Stimulated activated CD8-positive, alpha-beta memory T cell treated with anti-CD3 and anti-CD28 coated beads, Interleukin-4, amount 100 ng/mL, for 1 hour (primary cell): Measurements from ENCODE around the gene MCF2L2.

ENCODE experiments used
- DNase-seq, 2 donors: peaks; one replicate each; pipeline ENCODE4 v3.0.0-alpha.2; 2020; ENCODE audit warnings: low read depth in 2 of 2, low spot score in 1 of 2

MCF2L2 gene

DNA sequence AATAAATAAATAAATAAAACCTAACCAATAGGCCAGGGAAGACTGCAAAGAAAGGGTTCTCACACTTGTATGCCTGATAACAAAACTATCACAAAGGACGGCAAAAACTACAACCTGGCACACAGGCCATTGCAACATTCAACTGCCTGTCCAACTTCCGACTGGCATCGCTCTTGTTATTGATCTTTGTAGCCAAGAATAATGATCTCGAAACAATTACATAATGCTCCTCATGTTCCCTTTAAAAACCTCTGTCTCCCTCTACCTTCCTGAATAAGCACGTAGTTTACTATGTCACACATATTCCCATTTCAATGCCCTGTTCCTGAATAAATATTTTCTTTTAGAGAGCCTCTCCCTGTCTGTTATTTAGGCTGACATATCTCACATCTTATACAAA, 101.1 kb downstream of the MCF2L2 start:
- no peak for DNase-seq

DNA sequence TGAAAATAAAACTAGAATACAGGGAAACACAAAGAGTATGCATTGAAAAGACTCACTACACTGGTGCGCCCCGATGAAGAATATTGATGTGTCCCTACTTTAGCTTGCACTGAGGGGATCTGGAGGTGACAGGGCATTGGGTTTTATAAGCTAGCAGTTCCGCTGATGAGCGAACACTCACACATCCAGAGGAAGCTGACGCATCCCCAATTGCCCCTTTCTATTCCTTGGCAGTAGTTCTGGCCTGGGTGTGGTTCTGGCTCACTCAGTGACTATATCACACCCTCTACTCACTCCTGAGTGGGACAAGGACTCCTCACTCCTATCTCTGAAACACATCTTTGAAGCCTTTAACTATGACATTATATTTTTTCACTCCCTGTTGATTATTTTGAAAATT, 104.3 kb downstream of the MCF2L2 start:
- no peak for DNase-seq

DNA sequence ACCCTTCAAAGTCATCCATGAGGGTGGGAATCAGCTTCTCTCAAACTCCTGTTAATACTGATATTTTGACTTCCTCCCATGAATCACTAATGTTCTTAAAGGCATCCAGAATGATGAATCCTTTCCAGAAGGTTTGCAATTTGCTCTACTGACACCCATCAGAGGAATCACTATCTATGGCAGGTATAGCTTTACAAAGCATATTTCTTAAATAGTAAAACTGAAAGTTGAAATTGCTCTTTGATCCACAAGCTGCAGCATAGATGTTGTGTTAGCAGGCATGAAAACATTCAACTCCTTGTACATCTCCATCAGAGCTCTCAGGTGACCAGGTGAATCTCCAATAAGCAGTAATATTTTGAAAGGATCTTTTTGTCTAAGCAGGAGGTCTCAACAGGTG, 109.0 kb downstream of the MCF2L2 start:
- DNase-seq, result no peak

DNA sequence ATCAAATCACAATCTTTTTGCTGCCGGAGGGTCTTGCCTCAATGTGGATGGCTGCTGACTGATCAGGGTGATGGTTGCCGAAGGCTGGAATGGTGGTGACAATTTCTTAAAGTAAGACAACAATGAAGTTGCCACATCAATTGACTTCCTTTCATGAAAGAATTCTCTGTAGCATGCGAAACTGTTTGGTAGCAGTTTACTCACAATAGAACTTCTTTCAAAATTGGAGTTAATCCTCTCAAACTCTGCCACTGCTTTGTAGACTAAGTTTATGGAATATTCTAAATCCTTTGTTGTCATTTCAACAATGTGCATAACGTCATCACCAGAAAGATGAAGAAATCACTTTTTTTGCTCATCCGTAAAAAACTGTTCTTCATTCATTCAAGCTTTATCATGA, 109.5 kb downstream of the MCF2L2 start:
- no peak for DNase-seq

DNA sequence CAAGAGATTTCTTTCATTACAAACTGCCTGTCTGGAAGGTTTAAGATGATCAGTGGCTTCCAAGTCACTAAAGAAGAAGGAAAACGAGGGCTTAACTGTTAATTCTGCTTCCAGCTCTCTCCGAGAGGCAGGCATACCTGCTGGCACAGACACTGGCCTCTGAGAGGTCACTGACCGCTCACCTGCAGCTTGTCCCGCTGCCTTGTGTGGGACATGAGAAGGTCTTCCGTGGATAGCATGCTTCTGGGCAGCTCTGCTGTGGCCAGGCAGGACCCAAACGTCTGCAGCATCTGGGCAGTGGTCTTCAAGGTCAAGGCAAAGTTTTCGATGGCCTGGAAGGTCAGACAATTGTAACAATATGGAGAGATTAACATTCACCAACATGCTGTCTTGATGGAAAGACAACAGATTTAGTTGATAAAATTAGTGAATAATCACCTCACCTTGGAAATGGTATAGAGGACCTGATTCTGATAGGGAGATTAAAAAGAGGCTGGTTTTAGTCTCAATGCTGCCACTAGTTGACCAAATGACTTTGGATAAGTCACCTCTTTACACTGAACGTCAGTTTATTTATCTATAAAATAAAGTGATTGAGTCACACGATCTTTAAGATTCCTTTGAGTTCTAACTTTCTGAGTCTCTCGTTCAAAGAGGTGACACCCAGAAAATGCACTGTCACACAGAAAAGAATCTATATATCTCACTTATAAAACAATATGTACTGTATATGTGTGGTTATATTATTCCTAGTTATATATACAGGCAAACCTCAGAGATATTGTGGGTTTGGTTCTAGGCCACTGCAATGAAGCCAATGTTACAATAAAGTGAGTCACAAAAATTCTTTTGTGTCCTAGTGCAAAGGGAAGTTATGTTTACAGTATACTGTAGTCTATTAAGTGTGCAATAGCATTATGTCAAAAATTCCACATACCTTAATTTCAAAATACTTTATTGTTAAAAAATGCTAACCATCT, 110.2 kb downstream of the MCF2L2 start:
- DNase-seq, result no peak

DNA sequence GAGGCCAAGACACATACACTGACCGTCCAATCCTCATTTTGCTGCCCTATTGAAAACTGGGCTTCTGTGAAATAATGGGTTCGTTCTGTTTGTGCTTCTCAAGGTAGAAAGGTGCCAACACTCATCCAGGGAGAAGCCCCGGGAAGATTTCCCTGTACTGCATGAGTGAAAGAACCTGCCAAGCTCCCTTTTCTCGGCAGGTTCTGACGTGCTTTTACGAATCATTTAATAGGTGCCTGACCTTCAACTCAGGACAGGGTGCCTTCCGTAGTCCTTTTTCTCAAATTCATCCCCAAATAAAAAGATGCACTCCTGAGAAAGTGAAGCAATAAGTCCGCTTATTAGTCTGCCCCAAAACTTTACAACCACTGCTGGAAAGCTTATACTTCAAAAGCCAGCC, 111.1 kb downstream of the MCF2L2 start:
- no peak for DNase-seq

DNA sequence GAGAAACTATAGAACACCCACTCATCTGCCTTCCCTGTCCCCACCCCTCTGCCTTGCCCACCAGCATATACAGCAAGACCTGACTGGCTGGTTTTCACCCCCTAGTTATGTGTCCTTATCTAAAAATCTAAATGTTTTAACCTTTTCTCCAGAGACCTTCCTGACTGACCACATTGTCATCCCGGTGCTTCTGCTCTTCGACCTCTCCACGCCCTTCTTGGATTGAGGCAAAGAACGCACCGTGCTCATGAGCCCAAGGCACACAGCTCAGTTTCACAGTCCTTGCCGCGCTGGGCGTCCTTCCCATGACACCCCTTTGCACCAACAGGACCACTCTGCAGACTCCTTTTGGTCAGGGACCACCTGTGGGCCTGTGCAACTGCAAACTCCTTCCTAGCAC, 112.7 kb downstream of the MCF2L2 start:
- no peak for DNase-seq

DNA sequence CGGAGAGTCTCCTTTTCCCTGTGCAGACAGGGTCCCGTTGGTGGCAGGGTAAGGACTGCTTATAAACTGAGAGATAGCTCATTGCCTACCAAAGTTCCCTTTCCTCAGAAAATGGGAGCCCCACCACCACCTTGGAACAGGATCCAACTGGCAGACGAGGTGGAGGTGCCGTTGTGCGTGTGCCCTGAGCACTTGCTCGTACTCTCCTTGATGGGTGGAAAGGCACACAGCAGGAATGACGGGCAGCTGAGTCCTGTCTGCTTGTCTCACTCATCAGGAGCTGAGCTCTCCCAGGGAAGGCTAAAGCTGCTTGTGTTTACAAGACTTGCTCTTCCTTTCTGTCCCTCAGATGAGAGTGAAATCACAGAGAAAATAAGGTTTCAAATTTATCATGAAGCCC, 114.7 kb downstream of the MCF2L2 start:
- DNase-seq, result no peak

DNA sequence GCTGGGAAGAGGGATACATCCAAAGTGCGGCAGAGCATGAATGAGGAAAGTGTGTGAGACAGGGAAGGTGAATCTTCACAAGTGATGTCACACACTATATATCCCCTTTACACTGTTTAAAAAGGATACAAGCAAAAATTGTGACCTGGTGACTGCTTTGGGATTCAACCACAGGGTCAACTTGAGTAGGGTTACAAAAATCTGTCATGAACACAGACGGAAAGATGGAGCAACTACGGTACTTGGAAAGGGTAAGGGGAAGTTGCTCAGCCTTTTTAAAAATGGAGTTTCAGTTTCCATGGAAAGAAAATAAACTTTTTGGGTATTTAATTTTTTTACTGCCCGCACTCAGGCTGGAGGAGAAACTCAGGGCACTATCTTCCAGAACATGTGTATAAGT, 115.1 kb downstream of the MCF2L2 start:
- DNase-seq, result no peak

DNA sequence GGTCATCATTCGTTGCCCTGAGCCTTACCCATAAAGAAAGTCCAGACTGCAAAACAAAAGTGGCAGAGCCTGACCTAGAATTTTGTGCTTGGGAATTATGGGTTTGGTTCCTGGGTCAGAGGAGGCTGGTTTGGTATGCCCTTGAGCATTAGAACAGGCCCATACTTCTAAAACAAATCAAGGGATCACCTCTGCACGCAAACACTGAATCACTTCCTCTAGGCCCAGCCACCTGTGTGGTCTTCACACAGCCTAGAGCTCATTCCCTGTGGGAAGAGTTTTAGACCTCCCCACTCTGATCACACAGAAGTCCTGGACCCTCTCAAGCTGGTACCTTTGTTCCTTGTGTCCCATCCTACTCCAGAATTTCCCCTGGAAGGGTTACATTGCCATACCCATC, 116.0 kb downstream of the MCF2L2 start:
- no peak for DNase-seq

DNA sequence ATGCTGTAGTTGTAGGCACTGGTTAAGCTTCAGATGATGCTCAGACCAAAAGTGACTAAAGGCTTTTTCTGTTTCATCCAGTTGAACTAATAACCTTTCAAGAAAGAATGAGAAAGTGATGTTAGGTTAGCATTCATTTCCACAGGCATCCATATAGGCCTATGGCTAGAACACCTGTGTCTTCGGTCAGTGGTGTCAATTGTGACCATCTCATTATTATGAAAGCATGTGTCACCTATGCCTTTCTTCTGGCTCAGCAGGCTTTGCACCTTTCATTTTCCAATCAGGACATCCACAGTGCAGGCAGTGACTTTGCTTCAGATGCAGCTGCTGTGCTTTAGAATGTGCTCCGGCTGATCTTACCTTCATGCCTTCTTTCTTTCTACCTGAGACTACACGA, 117.5 kb downstream of the MCF2L2 start:
- no peak for DNase-seq

DNA sequence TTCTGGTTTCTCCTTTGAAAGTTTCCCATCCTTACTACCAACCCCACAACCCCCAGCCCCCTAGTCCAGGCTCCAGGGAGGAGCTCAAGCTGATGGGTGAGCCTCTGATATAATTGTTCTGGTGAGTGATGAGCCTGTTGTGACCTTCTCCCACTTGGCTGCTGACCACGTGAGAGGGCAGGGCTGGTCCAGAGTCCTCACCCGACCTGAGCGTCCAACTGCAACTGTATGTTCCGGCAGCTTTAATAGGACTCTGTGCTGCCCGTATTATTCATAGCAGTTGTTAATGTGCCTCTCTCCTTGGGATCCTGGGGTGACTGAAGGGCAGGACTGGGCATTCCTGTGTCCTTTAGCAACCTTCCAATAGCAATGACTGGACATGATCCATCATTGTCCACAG, 119.1 kb downstream of the MCF2L2 start:
- no peak for DNase-seq

DNA sequence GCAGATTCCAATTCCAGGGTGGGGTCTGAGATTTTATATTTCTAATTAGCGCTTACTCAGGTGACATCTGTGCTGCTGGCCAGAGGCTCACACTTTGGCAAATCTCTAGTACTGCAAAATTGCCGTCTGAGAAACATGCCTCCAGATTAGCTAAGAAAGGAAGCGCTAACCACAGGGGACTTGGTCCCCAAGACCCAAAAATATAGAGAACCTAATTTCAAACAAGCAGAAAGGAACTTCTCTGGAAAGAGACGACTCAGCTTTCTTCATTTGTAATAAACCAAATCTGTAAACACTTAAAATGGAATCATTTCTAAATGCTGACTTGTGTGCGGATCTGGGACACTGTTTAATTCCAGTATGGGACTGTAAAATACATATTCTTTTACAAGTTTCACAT, 119.7 kb downstream of the MCF2L2 start:
- no peak for DNase-seq

DNA sequence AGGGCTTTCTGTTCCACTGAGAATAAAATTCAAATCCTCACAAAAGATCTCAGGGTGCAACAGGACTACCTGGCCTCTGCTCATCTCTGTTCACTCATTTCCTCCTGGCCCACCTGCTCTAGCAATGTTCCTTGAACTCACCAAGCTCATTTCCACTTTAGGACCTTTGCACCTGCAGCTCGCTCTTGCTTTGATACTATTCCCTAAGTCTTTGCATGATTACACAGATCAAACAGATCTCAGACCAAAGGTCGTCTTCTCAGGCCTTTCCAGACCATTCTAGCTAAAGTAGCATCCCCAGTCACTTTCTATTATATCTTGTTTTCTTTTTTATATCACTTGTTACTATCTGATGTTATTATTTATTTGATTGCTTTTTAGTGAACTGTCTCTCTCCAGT, 120.7 kb downstream of the MCF2L2 start:
- DNase-seq, result no peak

DNA sequence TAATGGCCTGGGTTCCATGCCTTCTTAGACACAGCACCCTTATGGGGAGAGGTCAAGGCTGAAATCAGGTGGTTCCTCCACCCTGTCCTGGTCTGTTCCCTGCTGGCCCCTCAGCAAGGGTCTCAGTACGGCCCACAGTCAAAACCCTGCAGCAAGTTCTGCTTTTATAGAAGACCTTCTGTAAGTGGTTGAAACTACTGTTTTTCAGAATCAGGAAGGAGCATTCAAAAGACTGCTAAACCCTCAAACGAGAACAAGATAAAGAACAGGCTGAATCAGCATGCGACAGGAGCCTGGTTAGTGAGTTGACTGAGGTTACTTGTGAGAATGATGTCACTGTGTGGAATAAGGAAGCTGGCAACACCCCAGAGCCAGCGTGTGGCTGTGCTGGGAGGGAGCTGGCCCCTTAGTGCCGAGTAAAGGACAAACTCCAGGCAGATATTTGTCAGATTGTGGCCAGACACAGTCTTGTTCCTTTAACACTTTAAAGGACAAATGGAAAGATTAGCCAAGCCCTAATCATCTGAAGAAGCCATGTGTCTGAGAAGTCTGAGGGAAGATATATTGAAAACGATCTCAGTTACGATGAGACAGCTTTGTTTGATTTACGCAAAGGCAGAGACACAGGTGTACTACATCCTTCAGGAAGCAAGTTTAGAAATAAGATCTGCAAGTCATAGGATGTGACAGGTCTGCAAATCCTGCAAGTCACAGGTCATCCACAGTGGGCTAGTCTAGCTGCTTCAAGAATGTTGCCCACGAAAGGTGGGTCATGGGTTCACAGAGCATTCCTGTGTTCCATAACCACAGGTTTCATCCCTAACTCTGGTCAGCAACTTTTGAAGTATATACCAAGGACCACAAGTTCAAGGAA, 121.4 kb downstream of the MCF2L2 start:
- peak in 1 of 2 donors; percentile 9 for DNase-seq

DNA sequence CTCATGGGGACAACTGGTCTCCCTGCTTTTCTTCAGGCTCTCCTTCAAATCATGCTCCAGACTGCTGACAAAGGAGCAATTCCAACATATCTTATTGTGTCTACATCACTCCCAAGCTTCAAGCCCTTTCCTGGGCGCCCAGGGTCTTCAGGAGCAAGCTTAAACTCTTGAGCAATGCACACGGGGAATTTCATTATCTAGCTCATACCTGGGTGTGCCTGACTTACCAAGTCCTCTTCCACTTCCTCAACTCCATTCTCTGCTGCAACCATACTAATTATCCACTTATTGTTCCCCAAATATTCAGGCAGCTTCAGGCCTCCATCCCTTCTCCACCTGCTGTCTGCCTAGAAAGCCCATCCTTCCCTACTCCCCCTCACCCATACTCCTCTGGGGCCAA, 124.7 kb downstream of the MCF2L2 start:
- no peak for DNase-seq

DNA sequence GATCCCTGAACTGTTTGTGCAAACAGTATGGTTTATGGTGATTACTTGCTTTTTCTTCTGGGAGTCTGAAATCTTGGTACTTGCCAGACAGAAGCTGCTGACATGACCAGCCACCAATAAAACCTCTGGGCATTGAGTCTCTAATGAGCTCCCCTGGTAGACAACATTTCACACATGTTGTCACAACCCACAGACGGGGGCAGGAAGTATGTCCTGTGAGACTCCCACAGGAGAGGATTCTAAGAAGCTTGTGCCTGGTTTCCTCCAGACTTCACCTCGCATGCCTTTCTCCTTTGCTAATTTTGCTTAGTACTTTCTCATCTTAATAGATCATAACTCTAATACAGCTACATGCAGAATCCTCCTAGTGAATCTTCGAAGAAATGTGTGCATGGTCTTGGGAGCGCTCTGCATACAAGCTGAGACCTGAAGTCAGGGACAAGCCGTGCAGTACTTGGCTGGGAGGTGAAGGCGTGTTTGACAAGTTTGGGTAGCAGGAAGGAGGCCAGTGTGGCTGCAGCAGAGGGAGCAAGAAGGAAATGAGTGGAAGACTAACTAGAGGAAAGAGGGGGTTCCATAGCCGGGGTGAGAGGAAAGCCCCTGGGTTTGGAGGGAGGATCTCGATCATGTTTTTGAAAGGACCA, 126.4 kb downstream of the MCF2L2 start:
- no peak for DNase-seq

DNA sequence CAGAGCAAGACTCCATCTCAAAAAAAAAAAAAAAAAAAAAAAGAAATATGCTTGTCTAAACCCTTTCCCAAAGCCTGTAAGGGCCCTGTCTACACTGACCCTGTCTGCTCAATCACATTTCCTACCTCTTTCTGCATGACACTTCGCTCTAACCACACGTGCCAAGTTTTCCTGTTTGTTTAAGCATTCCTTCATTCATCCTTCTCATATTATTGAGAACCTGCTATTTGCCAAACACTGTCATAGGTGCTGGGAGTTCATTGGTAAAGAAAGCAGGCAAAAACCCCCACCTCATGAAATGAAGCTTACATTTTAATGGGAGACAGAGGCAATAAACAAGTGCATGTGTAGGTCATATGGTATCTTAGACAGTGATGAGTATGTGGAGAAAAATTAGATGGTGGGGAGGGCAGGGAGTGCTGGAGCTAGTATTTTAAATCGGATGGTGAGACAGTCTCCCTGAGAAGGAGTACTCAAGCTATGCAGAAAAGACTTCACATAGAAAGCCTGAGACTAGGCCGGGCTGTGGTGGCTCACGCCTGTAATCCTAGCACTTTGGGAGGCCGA, 127.3 kb downstream of the MCF2L2 start:
- DNase-seq, result no peak

DNA sequence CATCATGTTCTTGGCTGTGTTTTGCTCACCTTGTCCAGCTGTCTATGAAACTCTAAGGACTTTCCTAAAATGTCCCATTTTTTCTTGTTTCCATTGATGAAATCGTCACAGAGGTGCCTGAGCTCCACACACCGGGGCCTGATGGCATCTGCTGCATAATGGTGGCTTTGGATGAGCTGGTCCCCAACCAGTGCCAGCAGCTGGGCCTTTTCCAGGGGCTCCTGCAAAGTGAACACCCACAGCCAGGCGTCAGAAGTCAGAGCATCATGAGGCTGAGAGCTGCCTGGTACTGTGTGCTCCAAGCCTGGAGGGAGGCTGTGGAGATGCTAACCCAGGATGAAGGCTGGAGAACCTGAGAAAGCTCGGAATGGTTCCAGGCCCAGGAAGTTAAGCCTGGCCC, 128.4 kb downstream of the MCF2L2 start:
- no peak for DNase-seq

DNA sequence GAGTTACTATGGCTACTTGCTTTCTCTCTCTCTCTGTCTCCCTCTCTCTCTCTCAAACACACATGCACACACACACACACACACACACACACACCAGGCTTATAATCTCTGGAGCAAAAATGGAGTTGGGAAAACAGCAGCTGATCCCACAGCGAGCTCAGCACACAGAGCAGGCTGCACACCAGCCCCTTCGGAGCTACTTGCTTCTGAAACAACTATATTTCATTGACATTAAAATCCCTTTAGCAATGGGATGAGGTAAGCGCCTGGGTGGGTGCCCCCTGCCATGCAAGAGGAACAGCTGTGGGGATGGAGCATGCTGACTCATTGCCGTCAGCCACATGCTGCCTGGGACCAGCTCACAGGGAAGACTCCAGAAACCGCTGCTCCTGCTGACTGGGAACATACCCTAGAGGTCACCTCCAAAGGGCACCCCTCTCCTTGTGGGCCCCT, 129.7 kb downstream of the MCF2L2 start:
- DNase-seq, result no peak

DNA sequence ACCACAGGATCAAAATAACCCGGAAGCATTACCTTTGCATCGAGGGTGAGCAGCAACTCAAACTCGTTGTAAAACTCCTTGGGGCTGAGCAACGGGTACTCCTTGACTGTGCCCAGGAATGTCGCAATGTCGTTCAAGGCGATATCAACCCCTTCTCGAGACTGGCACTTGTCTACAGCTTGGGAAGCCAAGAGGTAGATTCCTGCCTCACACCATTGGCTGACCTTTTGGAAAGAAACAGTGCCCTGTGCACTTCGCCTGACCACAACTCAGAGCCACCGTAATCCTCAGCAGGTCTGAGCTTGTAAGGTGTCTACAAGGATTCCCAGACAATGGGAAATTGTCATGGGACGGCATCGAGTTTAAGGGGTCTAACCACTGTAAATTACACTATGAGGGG, 131.5 kb downstream of the MCF2L2 start:
- DNase-seq, result no peak
